ENCODE results near the gene DST.

GRCh38 chr6:56541030-56541600, 101.6 kb downstream of the DST start:
- TF ChIP-seq YY1 (IDR thresholded peaks at IDR 0.05; ENCODE audit: insufficient read depth, insufficient read length) (no peak), ZNF274 (IDR thresholded peaks at IDR 0.05; ENCODE audit: low read depth, low read length) (no peak), SUZ12 (IDR thresholded peaks at IDR 0.05; ENCODE audit: extremely low read depth, insufficient read depth, insufficient read length) (no peak)

Data from NT2/D1 (cell line).